Stimulated activated memory B cell treated with anti-CD40 and anti-IgM and Interleukin-4, amounts not matched to agents 10 μg/mL and 1 μg/mL and 100 μg/mL, for 72 hours (primary cell): ENCODE results near the gene CTBS.

ENCODE experiments used
- ATAC-seq: fragments of 150-1000 bp; cut with Tn5 transposase; 2 replicates; pipeline ENCODE4 v1.10.0; 2021
- H3K27ac Mint-ChIP-seq: one replicate; pipeline ENCODE4 v1.8.0; 2022; ENCODE audit warnings: mild to moderate bottlenecking, mixed read lengths
- H3K27me3 Mint-ChIP-seq: one replicate; pipeline ENCODE4 v1.8.0; 2022; ENCODE audit warnings: mixed read lengths
- H3K36me3 Mint-ChIP-seq: one replicate; pipeline ENCODE4 v1.8.0; 2022; ENCODE audit warnings: mixed read lengths
- H3K4me1 Mint-ChIP-seq: one replicate; pipeline ENCODE4 v1.8.0; 2022; ENCODE audit warnings: mixed read lengths
- H3K4me3 Mint-ChIP-seq: one replicate; pipeline ENCODE4 v1.8.0; 2022; ENCODE audit warnings: mild to moderate bottlenecking, moderate library complexity, mixed read lengths
- H3K9me3 Mint-ChIP-seq: one replicate; pipeline ENCODE4 v1.8.0; 2022; ENCODE audit warnings: mixed read lengths

Gene CTBS

GRCh38 chr1:84573967-84574842 lies at the start of gene CTBS:
TSS of gene CTBS (minus strand) at chr1:84574440. CDS start at chr1:84574415, 25 bp downstream.
- H3K4me1 Mint-ChIP-seq, result peaks cover 46% of the 10 kb centered on the region

GRCh38 chr1:84621553-84621952 lies 47.3 kb upstream of the CTBS start:
- Mint-ChIP-seq H3K27ac (no peak overlapping the region), H3K36me3 (no peaks in the 10 kb centered on the region), H3K4me3 (no peak overlapping the region), H3K27me3 (no peaks in the 10 kb centered on the region), H3K9me3 (no peaks in the 10 kb centered on the region), H3K4me1 (peaks cover 4% of the 10 kb centered on the region)
- no peak for ATAC-seq

More at GRCh38 chr1:84573967-84574842, at the start of gene CTBS:
- H3K27ac Mint-ChIP-seq, result peak within 1 kb of the TSS; percentile 98
- peak; percentile 98 for ATAC-seq
- no peaks in the 10 kb centered on the region for H3K9me3 Mint-ChIP-seq
- no peaks in the 10 kb centered on the region for H3K27me3 Mint-ChIP-seq
- peak within 1 kb of the TSS; percentile 98 for H3K4me3 Mint-ChIP-seq
- peaks cover 19% of the 10 kb centered on the region for H3K36me3 Mint-ChIP-seq

GRCh38 chr1:84620720-84621313 lies 46.6 kb upstream of the CTBS start:
- Mint-ChIP-seq H3K36me3 (no peaks in the 10 kb centered on the region), H3K4me1 (peaks cover 4% of the 10 kb centered on the region), H3K27me3 (no peaks in the 10 kb centered on the region), H3K4me3 (peak overlapping the region; percentile 89), H3K9me3 (no peaks in the 10 kb centered on the region), H3K27ac (peak overlapping the region; percentile 67)
- peak; percentile 96 for ATAC-seq

- Mint-ChIP-seq H3K9me3 (no peaks in the 10 kb centered on the region), H3K27ac (no peak overlapping the region), H3K36me3 (no peaks in the 10 kb centered on the region), H3K4me3 (peak overlapping the region; percentile 33), H3K4me1 (peaks cover 4% of the 10 kb centered on the region), H3K27me3 (no peaks in the 10 kb centered on the region)
- ATAC-seq, result no peak
These were observed 45.3 kb upstream of the CTBS start for GRCh38 chr1:84619383-84620102.

- no peak for ATAC-seq
- Mint-ChIP-seq H3K27me3 (no peaks in the 10 kb centered on the region), H3K4me3 (no peak overlapping the region), H3K36me3 (no peaks in the 10 kb centered on the region), H3K4me1 (peaks cover 4% of the 10 kb centered on the region), H3K27ac (no peak overlapping the region), H3K9me3 (no peaks in the 10 kb centered on the region)
These were observed 43.1 kb upstream of the CTBS start for GRCh38 chr1:84617349-84617748.

- Mint-ChIP-seq H3K9me3 (no peaks in the 10 kb centered on the region), H3K36me3 (no peaks in the 10 kb centered on the region), H3K27me3 (no peaks in the 10 kb centered on the region), H3K4me3 (no peak overlapping the region), H3K27ac (no peak overlapping the region), H3K4me1 (peaks cover 4% of the 10 kb centered on the region)
- ATAC-seq, result no peak
These were observed 41.5 kb upstream of the CTBS start for GRCh38 chr1:84615790-84616189.

GRCh38 chr1:84613887-84614286 lies 39.6 kb upstream of the CTBS start:
- Mint-ChIP-seq H3K27ac (no peak overlapping the region), H3K27me3 (no peaks in the 10 kb centered on the region), H3K9me3 (no peaks in the 10 kb centered on the region), H3K36me3 (no peaks in the 10 kb centered on the region), H3K4me3 (no peak overlapping the region), H3K4me1 (no peaks in the 10 kb centered on the region)
- no peak for ATAC-seq

- no peak for ATAC-seq
- no peaks in the 10 kb centered on the region for H3K4me1 Mint-ChIP-seq
- no peak overlapping the region for H3K27ac Mint-ChIP-seq
- H3K36me3 Mint-ChIP-seq, result no peaks in the 10 kb centered on the region
- no peaks in the 10 kb centered on the region for H3K27me3 Mint-ChIP-seq
- H3K4me3 Mint-ChIP-seq, result no peak overlapping the region
- no peaks in the 10 kb centered on the region for H3K9me3 Mint-ChIP-seq
These were observed 38.8 kb upstream of the CTBS start for GRCh38 chr1:84613026-84613425.

GRCh38 chr1:84611796-84612195 lies 37.6 kb upstream of the CTBS start:
- Mint-ChIP-seq H3K27me3 (no peaks in the 10 kb centered on the region), H3K4me3 (no peak overlapping the region), H3K27ac (no peak overlapping the region), H3K36me3 (peaks cover under 1% of the 10 kb centered on the region), H3K4me1 (no peaks in the 10 kb centered on the region), H3K9me3 (peaks cover under 1% of the 10 kb centered on the region)
- no peak for ATAC-seq

GRCh38 chr1:84611091-84611490 lies 36.9 kb upstream of the CTBS start:
- peaks cover 4% of the 10 kb centered on the region for H3K9me3 Mint-ChIP-seq
- no peak for ATAC-seq
- H3K27ac Mint-ChIP-seq, result no peak overlapping the region
- H3K36me3 Mint-ChIP-seq, result peaks cover 6% of the 10 kb centered on the region
- H3K27me3 Mint-ChIP-seq, result no peaks in the 10 kb centered on the region
- no peaks in the 10 kb centered on the region for H3K4me1 Mint-ChIP-seq
- no peak overlapping the region for H3K4me3 Mint-ChIP-seq

- Mint-ChIP-seq H3K27ac (no peak overlapping the region), H3K4me3 (no peak overlapping the region), H3K9me3 (peaks cover 19% of the 10 kb centered on the region), H3K4me1 (no peaks in the 10 kb centered on the region), H3K27me3 (no peaks in the 10 kb centered on the region), H3K36me3 (peaks cover 11% of the 10 kb centered on the region)
- ATAC-seq, result no peak
These were observed 32.7 kb upstream of the CTBS start for GRCh38 chr1:84606977-84607376.

- Mint-ChIP-seq H3K36me3 (peaks cover 11% of the 10 kb centered on the region), H3K27ac (no peak overlapping the region), H3K4me3 (no peak overlapping the region), H3K9me3 (peaks cover 19% of the 10 kb centered on the region), H3K4me1 (no peaks in the 10 kb centered on the region), H3K27me3 (no peaks in the 10 kb centered on the region)
- no peak for ATAC-seq
These were observed 30.9 kb upstream of the CTBS start for GRCh38 chr1:84605157-84605556.

GRCh38 chr1:84603941-84604830 lies 29.9 kb upstream of the CTBS start:
- Mint-ChIP-seq H3K9me3 (peaks cover 19% of the 10 kb centered on the region), H3K4me3 (no peak overlapping the region), H3K36me3 (peaks cover 11% of the 10 kb centered on the region), H3K4me1 (peaks cover 9% of the 10 kb centered on the region), H3K27ac (no peak overlapping the region), H3K27me3 (no peaks in the 10 kb centered on the region)
- no peak for ATAC-seq

GRCh38 chr1:84603223-84603622 lies 29.0 kb upstream of the CTBS start:
- Mint-ChIP-seq H3K4me3 (no peak overlapping the region), H3K27ac (no peak overlapping the region), H3K9me3 (peaks cover 19% of the 10 kb centered on the region), H3K36me3 (peaks cover 11% of the 10 kb centered on the region), H3K27me3 (no peaks in the 10 kb centered on the region), H3K4me1 (peaks cover 18% of the 10 kb centered on the region)
- ATAC-seq, result no peak

- no peak overlapping the region for H3K4me3 Mint-ChIP-seq
- H3K27ac Mint-ChIP-seq, result peak overlapping the region; percentile 87
- H3K9me3 Mint-ChIP-seq, result peaks cover 12% of the 10 kb centered on the region
- no peak for ATAC-seq
- peaks cover 2% of the 10 kb centered on the region for H3K36me3 Mint-ChIP-seq
- no peaks in the 10 kb centered on the region for H3K27me3 Mint-ChIP-seq
- H3K4me1 Mint-ChIP-seq, result peaks cover 18% of the 10 kb centered on the region
These were observed 26.6 kb upstream of the CTBS start for GRCh38 chr1:84600796-84601195.
